GM19099 (cell line): ENCODE measurements around the gene ITGAD.

Experiments used
- POLR2A ChIP-seq: IDR thresholded peaks from 3 replicates; pipeline ENCODE4 v1.6.1; 2011; ENCODE audit warnings: low read depth; ENCODE audit not compliant: insufficient read length; ENCODE audit errors: extremely low read depth

Gene ITGAD

GRCh38 chr16:31458073-31458843 lies 65.1 kb downstream of the ITGAD start:
- TF ChIP-seq POLR2A = peak; percentile 59

GRCh38 chr16:31458844-31459686 lies 65.9 kb downstream of the ITGAD start, which contains the start of gene ARMC5:
TSS of gene ARMC5 (plus strand) at chr16:31459501. CDS start at chr16:31459525, 24 bp downstream.
- TF ChIP-seq POLR2A = peak; percentile 93

GRCh38 chr16:31459687-31460581 lies 66.8 kb downstream of the ITGAD start:
- TF ChIP-seq POLR2A = peak; percentile 11

GRCh38 chr16:31460582-31461002 lies 67.5 kb downstream of the ITGAD start:
- TF ChIP-seq POLR2A = no peak

- no peak for TF ChIP-seq POLR2A
Measured at GRCh38 chr16:31461201-31461920, 68.2 kb downstream of the ITGAD start.

- TF ChIP-seq POLR2A = no peak
Measured at GRCh38 chr16:31461921-31462804, 69.0 kb downstream of the ITGAD start.

GRCh38 chr16:31464348-31464769 lies 71.2 kb downstream of the ITGAD start:
- no peak for TF ChIP-seq POLR2A

- TF ChIP-seq POLR2A = no peak
Measured at GRCh38 chr16:31464781-31465260, 71.7 kb downstream of the ITGAD start.

GRCh38 chr16:31465788-31466370 lies 72.7 kb downstream of the ITGAD start:
- no peak for TF ChIP-seq POLR2A

GRCh38 chr16:31466381-31466841 lies 73.3 kb downstream of the ITGAD start:
- TF ChIP-seq POLR2A = no peak

- TF ChIP-seq POLR2A = no peak
Measured at GRCh38 chr16:31467151-31467773, 74.1 kb downstream of the ITGAD start.

- TF ChIP-seq POLR2A = no peak
Measured at GRCh38 chr16:31467858-31468257, 74.7 kb downstream of the ITGAD start.
